ENCODE results near the gene OR2A25. TPM values are rescaled to one million over a fixed set of nuclear protein-coding genes. Genes with fewer than 3 reads are reported as not detected.

The OR2A25 gene
- total RNA-seq, 2 donors from 2014 or later, result not detected

DNA sequence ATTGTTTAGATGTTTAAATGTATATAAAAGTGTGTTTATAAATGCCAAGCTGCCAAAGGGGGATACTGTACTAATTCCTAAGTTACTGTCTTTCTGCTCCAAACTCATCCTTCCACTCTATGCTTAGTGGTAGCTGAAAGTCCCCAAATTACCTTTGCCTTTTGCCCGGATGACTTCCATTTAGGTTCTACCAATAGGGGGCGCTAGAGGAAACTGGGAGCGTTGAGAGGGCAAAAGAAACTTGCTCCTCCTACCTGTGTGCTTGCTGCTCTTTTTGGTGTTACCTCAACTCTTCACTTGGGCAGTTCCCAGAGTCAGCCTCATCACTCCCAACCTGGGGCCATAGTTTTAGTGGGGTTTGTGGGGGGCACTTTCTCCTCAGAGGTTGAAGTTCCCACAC, 5.9 kb upstream of the OR2A25 start:
- TF ChIP-seq, protein P1, sequence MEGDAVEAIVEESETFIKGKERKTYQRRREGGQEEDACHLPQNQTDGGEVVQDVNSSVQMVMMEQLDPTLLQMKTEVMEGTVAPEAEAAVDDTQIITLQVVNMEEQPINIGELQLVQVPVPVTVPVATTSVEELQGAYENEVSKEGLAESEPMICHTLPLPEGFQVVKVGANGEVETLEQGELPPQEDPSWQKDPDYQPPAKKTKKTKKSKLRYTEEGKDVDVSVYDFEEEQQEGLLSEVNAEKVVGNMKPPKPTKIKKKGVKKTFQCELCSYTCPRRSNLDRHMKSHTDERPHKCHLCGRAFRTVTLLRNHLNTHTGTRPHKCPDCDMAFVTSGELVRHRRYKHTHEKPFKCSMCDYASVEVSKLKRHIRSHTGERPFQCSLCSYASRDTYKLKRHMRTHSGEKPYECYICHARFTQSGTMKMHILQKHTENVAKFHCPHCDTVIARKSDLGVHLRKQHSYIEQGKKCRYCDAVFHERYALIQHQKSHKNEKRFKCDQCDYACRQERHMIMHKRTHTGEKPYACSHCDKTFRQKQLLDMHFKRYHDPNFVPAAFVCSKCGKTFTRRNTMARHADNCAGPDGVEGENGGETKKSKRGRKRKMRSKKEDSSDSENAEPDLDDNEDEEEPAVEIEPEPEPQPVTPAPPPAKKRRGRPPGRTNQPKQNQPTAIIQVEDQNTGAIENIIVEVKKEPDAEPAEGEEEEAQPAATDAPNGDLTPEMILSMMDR (IDR thresholded peaks at IDR 0.05), result peak in 1 of 4 experiments; percentile 27
- no peak for TF ChIP-seq POLR2A (IDR thresholded peaks at IDR 0.05)
- Histone ChIP-seq H3K4me3 (no peak overlapping the region), H3K36me3 (no peaks in the 10 kb centered on the region), H3K9me3 (no peaks in the 10 kb centered on the region), H3K27me3 (replicated peaks; ENCODE audit: insufficient read depth) (no peaks in the 10 kb centered on the region), H3K27ac (no peak overlapping the region), H3K4me1 (replicated peaks) (no peaks in the 10 kb centered on the region)
- 45% methylated on average over 3 of the region's 3 CpGs for WGBS
- intact Hi-C loops (cut with DNase I), result no loop called here
- DNase-seq (ENCODE audit: low spot score), result no peak

DNA sequence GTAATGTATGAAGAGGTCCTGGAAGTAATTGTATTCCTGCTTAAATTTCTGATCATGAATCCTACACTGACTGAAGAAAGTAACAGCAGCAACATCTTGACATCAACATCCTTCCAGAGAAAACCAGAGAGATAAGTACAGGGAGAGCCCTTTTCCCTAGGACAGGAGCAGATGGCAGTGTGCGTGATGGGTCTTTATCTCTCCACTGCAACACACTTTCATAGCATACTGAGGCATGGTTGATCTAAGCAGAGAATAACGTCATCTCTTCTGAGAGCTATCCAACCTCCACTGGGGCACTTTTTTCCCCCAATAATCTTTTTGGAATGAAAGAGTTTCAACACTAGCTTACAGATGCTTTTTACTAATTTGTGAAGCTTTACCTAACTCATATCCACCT, 342 bp downstream of the OR2A25 start:
- Histone ChIP-seq H3K4me3 (no peak overlapping the region), H3K4me1 (replicated peaks) (no peaks in the 10 kb centered on the region), H3K9me3 (no peaks in the 10 kb centered on the region), H3K27ac (no peak overlapping the region), H3K36me3 (no peaks in the 10 kb centered on the region), H3K27me3 (replicated peaks; ENCODE audit: insufficient read depth) (no peaks in the 10 kb centered on the region)
- TF ChIP-seq, protein P1 (IDR thresholded peaks at IDR 0.05), result no peak
- no peak for TF ChIP-seq POLR2A (IDR thresholded peaks at IDR 0.05)
- no peak for TF ChIP-seq POLR2AphosphoS5 (IDR thresholded peaks at IDR 0.05)
- no peak for DNase-seq (ENCODE audit: low spot score)
- intact Hi-C loops (cut with DNase I), result no loop called here
- 57% methylated on average over 2 of the region's 2 CpGs for WGBS

DNA sequence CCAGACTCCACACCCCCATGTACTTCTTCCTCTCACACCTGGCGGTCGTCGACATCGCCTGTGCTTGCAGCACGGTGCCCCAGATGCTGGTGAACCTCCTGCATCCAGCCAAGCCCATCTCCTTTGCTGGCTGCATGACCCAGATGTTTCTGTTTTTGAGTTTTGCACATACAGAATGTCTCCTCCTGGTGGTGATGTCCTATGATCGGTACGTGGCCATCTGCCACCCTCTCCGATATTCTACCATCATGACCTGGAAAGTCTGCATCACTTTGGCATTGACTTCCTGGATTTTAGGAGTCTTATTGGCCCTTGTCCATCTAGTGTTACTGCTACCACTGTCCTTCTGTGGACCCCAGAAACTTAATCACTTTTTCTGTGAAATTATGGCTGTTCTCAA, 4.8 kb downstream of the OR2A25 start:
- no peak for DNase-seq (ENCODE audit: low spot score)
- Histone ChIP-seq H3K4me3 (no peak overlapping the region), H3K36me3 (no peaks in the 10 kb centered on the region), H3K4me1 (replicated peaks) (no peaks in the 10 kb centered on the region), H3K27me3 (replicated peaks; ENCODE audit: insufficient read depth) (no peaks in the 10 kb centered on the region), H3K9me3 (no peaks in the 10 kb centered on the region), H3K27ac (no peak overlapping the region)
- WGBS, result 96% methylated on average over 8 of the region's 8 CpGs
- TF ChIP-seq POLR2AphosphoS5 (IDR thresholded peaks at IDR 0.05) (no peak), POLR2A (IDR thresholded peaks at IDR 0.05) (no peak)
- TF ChIP-seq, protein P1 (IDR thresholded peaks at IDR 0.05), result no peak
- intact Hi-C loops (cut with DNase I), result no loop called here

DNA sequence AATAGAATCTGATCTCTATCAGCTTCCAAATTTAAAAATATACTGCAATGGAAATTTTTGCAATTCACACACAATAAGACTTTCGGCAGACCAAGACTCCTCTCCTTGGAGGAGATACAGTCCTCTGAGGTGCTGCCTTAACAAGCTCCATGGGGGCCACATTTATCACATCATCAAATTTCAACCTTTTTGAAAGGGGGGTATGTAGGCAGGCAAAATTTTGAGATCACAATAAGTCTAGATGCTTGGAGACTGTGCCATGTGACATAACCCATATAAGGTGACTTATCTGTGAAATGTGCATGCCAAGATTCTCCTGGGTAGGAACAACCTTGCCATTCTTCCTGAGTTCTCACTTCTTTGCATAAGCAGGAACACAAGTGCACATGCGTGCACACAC, 16.4 kb downstream of the OR2A25 start, which contains the start of gene OR2A12:
Gene OR2A12, plus strand, starts transcription at position 301 of the 400 bp plus-strand sequence. CDS start 8,830 bp downstream, outside the sequence.
- intact Hi-C loops (cut with DNase I), result no loop called here
- 91% methylated on average over 2 of the region's 2 CpGs for WGBS
- no peak for DNase-seq (ENCODE audit: low spot score)

DNA sequence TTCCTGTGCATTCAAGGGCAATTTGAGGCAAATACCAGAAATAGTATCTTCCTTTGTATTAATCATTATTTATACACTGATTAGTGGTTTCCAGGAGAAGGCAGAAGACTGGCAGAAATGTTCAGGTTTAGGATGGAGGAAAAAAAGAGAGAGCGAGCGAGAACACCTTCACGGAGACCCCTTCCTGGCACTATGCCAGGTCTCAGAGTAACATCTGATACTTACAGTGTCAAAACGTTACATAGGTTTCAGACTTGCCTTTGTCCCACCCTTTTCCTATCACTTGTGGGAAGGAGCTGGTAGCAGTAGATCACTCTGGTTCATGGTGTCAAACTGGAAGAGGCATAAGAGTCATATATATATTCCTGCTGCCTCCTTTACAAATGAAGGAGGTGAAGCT, 17.1 kb downstream of the OR2A25 start:
- no peaks in the 10 kb centered on the region for H3K4me1 ChIP-seq (replicated peaks)
- H3K27ac ChIP-seq, result no peak overlapping the region
- no peaks in the 10 kb centered on the region for H3K9me3 ChIP-seq
- no peaks in the 10 kb centered on the region for H3K27me3 ChIP-seq (replicated peaks; ENCODE audit: insufficient read depth)
- H3K4me3 ChIP-seq, result no peak overlapping the region
- no peak for DNase-seq (ENCODE audit: low spot score)
- intact Hi-C loops (cut with DNase I), result no loop called here
- 33% methylated on average over 4 of the region's 4 CpGs for WGBS
- H3K36me3 ChIP-seq, result no peaks in the 10 kb centered on the region
- no peak for TF ChIP-seq POLR2AphosphoS5 (IDR thresholded peaks at IDR 0.05)
- no peak for TF ChIP-seq POLR2A (IDR thresholded peaks at IDR 0.05)
- TF ChIP-seq, protein P1 (IDR thresholded peaks at IDR 0.05), result no peak

More for the DNA sequence above, 16.4 kb downstream of the OR2A25 start, which contains the start of gene OR2A12:
- Histone ChIP-seq H3K4me1 (replicated peaks) (no peaks in the 10 kb centered on the region), H3K9me3 (no peaks in the 10 kb centered on the region), H3K4me3 (no peak within 1 kb of the TSS), H3K27me3 (replicated peaks; ENCODE audit: insufficient read depth) (no peaks in the 10 kb centered on the region), H3K27ac (no peak within 1 kb of the TSS), H3K36me3 (no peaks in the 10 kb centered on the region)
- no peak for TF ChIP-seq POLR2A (IDR thresholded peaks at IDR 0.05)
